ENCODE results near the gene PPP4R3A.
"Not testable (repeated sequence)": the region's sequence is repeated elsewhere in the genome, so short reads cannot be mapped to it uniquely, and the experiment has no call there.

PPP4R3A gene

GRCh38 chr14:91515979-91516378 is 5.9 kb upstream of the PPP4R3A start:
- H3K4me3 Mint-ChIP-seq, result no peak overlapping the region

DNA sequence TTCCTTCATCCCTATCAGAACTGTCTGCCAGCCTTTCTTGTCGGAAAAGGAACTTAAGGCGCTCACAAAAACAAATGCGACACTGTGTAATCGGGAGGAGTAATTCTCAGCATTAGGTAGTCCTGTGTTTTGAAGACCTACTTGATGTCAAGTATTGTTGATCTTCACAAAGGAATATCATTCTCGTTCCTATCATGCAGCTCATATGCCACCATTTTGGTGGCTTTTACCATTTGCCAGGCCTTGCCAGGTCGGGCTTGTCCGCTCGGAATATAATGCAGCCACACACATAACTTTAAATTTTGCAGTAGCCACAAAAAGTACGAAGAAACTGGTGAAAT is 903 bp upstream of the PPP4R3A start:
- H3K4me3 Mint-ChIP-seq, result peak overlapping the region; percentile 100
- peaks cover 15% of the 10 kb centered on the region for H3K4me1 Mint-ChIP-seq
- peaks cover 8% of the 10 kb centered on the region for H3K36me3 Mint-ChIP-seq
- no peaks in the 10 kb centered on the region for H3K9me3 Mint-ChIP-seq
- H3K27me3 Mint-ChIP-seq, result no peaks in the 10 kb centered on the region
- H3K27ac Mint-ChIP-seq, result peak overlapping the region; percentile 100

More at GRCh38 chr14:91515979-91516378, 5.9 kb upstream of the PPP4R3A start:
- Mint-ChIP-seq H3K27ac (no peak overlapping the region), H3K27me3 (peaks cover 1% of the 10 kb centered on the region), H3K36me3 (no peaks in the 10 kb centered on the region), H3K4me1 (peaks cover 3% of the 10 kb centered on the region), H3K9me3 (no peaks in the 10 kb centered on the region)

DNA sequence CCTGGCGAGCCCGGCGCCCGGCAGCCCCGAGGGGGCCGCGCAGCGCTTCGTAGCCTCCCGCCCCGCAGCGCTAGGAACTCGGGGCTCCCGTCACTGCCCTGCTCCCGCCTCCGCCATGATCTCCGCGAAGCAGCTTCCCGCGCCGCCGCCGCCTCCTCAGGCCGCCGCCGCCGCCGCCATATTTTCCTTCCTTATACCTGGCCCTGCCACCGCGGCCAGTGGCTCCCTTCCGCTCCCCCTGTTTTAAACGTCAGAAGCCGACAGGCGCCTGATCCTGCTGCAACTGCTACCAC is 286 bp downstream of the PPP4R3A start:
- H3K27me3 Mint-ChIP-seq, result no peaks in the 10 kb centered on the region
- H3K27ac Mint-ChIP-seq, result peak overlapping the region; percentile 100
- peak overlapping the region; percentile 100 for H3K4me3 Mint-ChIP-seq
- H3K36me3 Mint-ChIP-seq, result peaks cover 11% of the 10 kb centered on the region
- peaks cover 27% of the 10 kb centered on the region for H3K4me1 Mint-ChIP-seq
- no peaks in the 10 kb centered on the region for H3K9me3 Mint-ChIP-seq

DNA sequence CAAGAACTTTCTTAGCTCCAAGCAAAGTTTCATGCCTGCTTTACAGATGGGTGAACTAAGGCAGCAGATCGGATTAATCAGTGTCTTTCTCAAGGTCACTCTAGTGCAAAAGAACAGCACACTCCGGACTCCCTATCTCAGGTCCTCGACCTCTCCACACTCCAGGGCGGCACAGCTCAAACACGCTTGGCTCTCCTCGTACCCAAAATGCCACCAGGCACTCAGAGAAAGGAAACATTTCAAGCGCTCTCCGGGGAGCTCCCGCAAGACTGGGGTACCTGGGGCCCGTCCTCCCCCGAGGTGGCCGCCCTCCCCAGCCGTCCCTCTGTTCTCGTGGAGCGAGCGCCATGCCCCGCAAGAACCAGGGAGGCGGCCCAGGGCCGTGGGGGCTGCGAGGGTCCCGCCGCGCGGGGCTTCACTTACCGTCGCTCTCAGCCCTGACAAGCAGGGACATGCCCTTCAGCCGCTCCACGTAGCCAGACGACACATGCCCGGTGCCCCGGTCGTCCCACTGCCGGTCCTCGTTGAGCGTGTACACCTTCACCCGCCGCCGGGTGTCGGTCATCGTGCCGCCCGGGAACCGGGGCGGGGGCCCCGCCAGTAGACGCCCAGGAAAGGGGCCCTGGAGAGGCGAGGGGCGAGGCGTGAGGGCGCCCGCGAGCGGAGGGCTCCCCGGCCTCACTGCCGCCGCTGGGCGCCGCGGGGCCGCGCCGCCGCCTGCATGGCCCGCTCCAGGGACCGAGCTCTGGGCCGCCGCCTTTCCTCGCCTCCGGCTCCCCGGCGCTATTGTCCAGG is 830 bp downstream of the PPP4R3A start:
- Mint-ChIP-seq H3K27me3 (no peaks in the 10 kb centered on the region), H3K9me3 (no peaks in the 10 kb centered on the region), H3K36me3 (peaks cover 11% of the 10 kb centered on the region), H3K27ac (peak overlapping the region; percentile 95), H3K4me1 (peaks cover 32% of the 10 kb centered on the region), H3K4me3 (peak overlapping the region; percentile 100)

DNA sequence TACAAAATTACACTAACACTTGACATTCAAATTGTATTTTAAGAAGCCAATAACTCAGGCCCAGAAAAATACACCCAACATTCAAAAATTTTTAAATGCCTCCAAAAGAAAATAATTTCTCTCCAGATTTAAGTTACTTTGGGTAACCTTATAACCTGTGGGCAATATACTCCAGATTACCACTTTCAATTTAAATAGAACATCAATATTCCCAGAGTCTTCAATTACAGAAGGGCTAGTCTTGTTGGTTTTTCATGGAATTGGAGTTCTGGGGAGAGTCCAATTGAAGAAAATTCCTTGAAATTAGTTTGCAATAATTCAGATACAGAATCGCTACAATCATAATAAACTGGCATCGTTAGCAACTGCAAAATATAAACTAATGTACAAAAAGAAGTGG is 2.0 kb downstream of the PPP4R3A start:
- H3K27ac Mint-ChIP-seq, result peak overlapping the region; percentile 51
- peaks cover 41% of the 10 kb centered on the region for H3K4me1 Mint-ChIP-seq
- peaks cover 14% of the 10 kb centered on the region for H3K36me3 Mint-ChIP-seq
- no peaks in the 10 kb centered on the region for H3K27me3 Mint-ChIP-seq
- no peaks in the 10 kb centered on the region for H3K9me3 Mint-ChIP-seq
- H3K4me3 Mint-ChIP-seq, result peak overlapping the region; percentile 94

DNA sequence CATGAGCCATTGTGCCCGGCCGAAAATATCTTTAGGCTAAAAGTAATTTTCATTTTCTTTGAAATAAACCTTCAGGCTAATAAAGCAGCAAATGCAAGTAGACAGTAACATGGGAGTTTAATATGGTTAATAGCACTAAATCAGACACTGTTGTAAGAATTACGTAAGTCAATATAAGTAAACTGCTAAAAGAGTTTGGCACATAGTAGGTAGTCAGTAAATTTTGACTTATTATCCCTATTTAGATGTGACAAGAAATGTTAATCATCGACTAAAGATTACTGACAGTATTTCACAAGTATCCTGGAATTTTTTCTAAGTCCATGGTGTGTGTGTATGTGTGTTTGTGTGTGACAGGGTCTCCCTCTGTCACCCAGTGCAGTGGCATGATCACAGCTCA is 3.9 kb downstream of the PPP4R3A start:
- H3K4me3 Mint-ChIP-seq, result peak overlapping the region; percentile 60
- no peaks in the 10 kb centered on the region for H3K27me3 Mint-ChIP-seq
- H3K4me1 Mint-ChIP-seq, result peaks cover 51% of the 10 kb centered on the region
- H3K36me3 Mint-ChIP-seq, result peaks cover 19% of the 10 kb centered on the region
- H3K9me3 Mint-ChIP-seq, result no peaks in the 10 kb centered on the region
- H3K27ac Mint-ChIP-seq, result peak overlapping the region; percentile 55

DNA sequence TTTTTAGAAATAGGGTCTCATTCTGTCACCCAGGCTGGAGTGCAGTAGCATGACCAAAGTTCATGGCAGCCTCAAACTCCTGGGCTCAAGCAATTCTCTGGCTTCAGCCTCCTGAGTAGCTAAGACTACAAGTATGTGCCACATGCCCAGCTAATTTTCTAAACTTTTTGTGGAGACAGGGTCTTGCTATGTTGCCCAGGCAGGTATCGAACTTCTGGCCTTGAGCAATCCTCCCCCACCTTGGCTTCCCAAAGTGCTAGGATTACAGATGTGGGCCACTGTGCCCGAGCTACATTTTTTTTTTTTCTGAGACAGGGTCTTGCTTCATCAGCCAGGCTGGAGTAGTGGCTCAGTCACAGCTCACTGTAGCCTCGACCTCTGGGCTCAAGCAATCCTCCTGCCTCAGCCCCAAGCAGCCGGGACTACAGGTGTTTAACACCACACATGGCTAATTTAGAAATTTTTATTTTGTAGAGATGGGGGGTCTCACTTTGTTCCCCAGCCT is 7.1 kb downstream of the PPP4R3A start:
- Mint-ChIP-seq H3K9me3 (no peaks in the 10 kb centered on the region), H3K27ac (peak overlapping the region; percentile 77), H3K27me3 (no peaks in the 10 kb centered on the region), H3K4me1 (peaks cover 70% of the 10 kb centered on the region), H3K4me3 (peak overlapping the region; percentile 66), H3K36me3 (peaks cover 15% of the 10 kb centered on the region)

GRCh38 chr14:91501951-91502930 is 7.9 kb downstream of the PPP4R3A start:
- H3K4me1 Mint-ChIP-seq, result peaks cover 78% of the 10 kb centered on the region
- H3K36me3 Mint-ChIP-seq, result peaks cover 15% of the 10 kb centered on the region
- H3K27me3 Mint-ChIP-seq, result no peaks in the 10 kb centered on the region
- no peaks in the 10 kb centered on the region for H3K9me3 Mint-ChIP-seq
- H3K4me3 Mint-ChIP-seq, result peak overlapping the region; percentile 23
- H3K27ac Mint-ChIP-seq, result peak overlapping the region; percentile 61

- Mint-ChIP-seq H3K9me3 (no peaks in the 10 kb centered on the region), H3K36me3 (peaks cover 15% of the 10 kb centered on the region), H3K4me1 (peaks cover 80% of the 10 kb centered on the region), H3K27ac (no peak overlapping the region), H3K27me3 (no peaks in the 10 kb centered on the region), H3K4me3 (no peak overlapping the region)
Measured at GRCh38 chr14:91501348-91501747, 8.8 kb downstream of the PPP4R3A start.

- Mint-ChIP-seq H3K36me3 (peaks cover 5% of the 10 kb centered on the region), H3K27ac (peak overlapping the region; percentile 90), H3K27me3 (no peaks in the 10 kb centered on the region), H3K9me3 (no peaks in the 10 kb centered on the region), H3K4me1 (peaks cover 80% of the 10 kb centered on the region), H3K4me3 (peak overlapping the region; percentile 40)
Measured at GRCh38 chr14:91496790-91497189, 13.3 kb downstream of the PPP4R3A start.

DNA sequence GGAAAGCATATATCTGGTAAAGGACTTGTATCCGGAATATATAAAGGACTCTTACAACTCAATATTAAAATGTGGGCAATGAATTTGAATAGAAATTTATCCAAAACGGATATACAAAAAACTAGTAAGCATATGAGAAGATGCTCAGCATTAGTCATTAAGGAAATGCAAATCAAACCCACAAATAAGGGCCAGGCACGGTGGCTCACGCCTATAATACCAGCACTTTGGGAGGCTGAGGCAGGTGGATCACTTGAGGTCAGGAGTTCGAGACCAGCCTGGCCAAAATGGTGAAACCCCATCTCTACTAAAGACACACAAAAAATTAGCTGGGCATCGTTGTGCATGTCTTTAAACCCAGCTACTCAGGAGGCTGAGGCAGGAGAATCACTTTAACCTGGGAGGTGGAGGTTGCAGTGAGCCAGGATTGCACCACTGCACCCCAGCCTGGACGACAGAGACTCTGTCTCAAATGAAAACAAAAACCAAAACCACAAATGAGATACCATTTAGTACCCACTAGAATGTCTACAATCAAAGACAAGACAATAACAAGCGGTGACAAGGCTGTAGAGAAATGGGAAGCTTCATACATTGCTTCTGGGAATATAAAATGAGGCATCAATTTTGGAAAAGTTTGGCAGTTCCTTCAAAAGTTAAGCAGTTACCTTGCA is 15.6 kb downstream of the PPP4R3A start:
- H3K36me3 Mint-ChIP-seq, H3K27me3 Mint-ChIP-seq, H3K9me3 Mint-ChIP-seq: not testable (repeated sequence)
- H3K4me3 Mint-ChIP-seq, result peak overlapping the region; percentile 61
- H3K4me1 Mint-ChIP-seq, result peaks cover 75% of the 10 kb centered on the region
- peak overlapping the region; percentile 91 for H3K27ac Mint-ChIP-seq

GRCh38 chr14:91493169-91493568 is 16.9 kb downstream of the PPP4R3A start:
- Mint-ChIP-seq H3K27ac (no peak overlapping the region), H3K4me3 (no peak overlapping the region), H3K4me1 (peaks cover 76% of the 10 kb centered on the region), H3K27me3 (no peaks in the 10 kb centered on the region), H3K9me3 (no peaks in the 10 kb centered on the region), H3K36me3 (peaks cover 2% of the 10 kb centered on the region)

DNA sequence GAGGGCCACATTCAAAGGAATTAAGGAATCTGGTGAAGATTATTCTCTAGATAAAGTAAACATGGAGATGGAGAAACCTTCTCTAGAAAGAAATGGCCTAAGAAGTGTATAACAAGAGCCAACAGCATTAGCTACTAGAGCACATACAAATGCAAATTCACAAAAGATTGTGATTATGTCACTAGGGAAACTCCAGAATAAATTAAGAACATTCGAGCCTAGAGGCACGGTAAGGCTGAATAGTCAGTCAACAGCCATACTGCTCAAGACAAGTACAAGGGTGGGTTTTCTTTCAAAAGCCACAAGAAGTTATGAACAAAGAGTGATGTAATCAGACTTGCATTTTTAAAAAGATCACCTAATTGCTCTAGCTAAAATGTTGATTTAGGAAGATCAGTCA is 25.4 kb downstream of the PPP4R3A start:
- peak overlapping the region; percentile 81 for H3K27ac Mint-ChIP-seq
- no peaks in the 10 kb centered on the region for H3K9me3 Mint-ChIP-seq
- H3K4me3 Mint-ChIP-seq, result no peak overlapping the region
- H3K4me1 Mint-ChIP-seq, result peaks cover 77% of the 10 kb centered on the region
- H3K27me3 Mint-ChIP-seq, result no peaks in the 10 kb centered on the region
- peaks cover 19% of the 10 kb centered on the region for H3K36me3 Mint-ChIP-seq

DNA sequence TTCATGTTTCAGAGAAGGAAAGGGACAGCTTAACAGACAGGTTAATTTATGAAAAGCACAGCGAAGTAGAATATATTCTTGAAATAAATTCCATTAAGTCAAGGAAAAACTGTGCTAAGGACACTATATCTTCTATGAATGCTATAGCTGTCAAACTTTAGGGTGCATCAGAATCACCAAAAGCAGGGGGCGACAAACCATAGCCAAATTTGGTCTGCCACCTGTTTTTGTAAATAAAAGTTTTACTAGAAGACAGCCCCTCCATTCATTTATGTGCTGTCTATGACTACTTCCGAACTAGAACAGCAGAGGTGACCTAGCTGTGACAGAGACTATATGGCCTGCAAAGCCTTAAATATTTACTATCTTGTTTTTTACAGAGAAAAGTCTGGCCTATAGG is 25.9 kb downstream of the PPP4R3A start:
- Mint-ChIP-seq H3K4me3 (no peak overlapping the region), H3K36me3 (peaks cover 17% of the 10 kb centered on the region), H3K27me3 (no peaks in the 10 kb centered on the region), H3K9me3 (no peaks in the 10 kb centered on the region), H3K4me1 (peaks cover 75% of the 10 kb centered on the region), H3K27ac (peak overlapping the region; percentile 82)

- Mint-ChIP-seq H3K27ac (peak overlapping the region; percentile 23), H3K9me3 (no peaks in the 10 kb centered on the region), H3K4me3 (no peak overlapping the region), H3K27me3 (no peaks in the 10 kb centered on the region), H3K4me1 (peaks cover 82% of the 10 kb centered on the region), H3K36me3 (peaks cover 23% of the 10 kb centered on the region)
Measured at GRCh38 chr14:91482263-91483013, 27.7 kb downstream of the PPP4R3A start.
